B cell (primary cell): Measurements from ENCODE around the gene FNDC4. TPM values are rescaled to one million over a fixed set of nuclear protein-coding genes. Genes with fewer than 3 reads are reported as not detected.

Experiments used
- ATAC-seq: fragments of 200-7000 bp; cut with Tn5 transposase; one replicate; pipeline ENCODE4 v1.10.0; 2021; ENCODE audit warnings: low read depth, mild to moderate bottlenecking, moderate number of reproducible peaks, moderate library complexity
- CTCF ChIA-PET: fragments of 350-600 bp; sonication (Branson Sonifier 250); formaldehyde crosslinking; loops from one replicate; lab custom pipeline; 2021; ENCODE audit warnings: antibody characterized with exemption, inconsistent platforms; lab: Charles Lee
- POLR2A ChIA-PET: fragments of 350-600 bp; sonication (Branson Sonifier 250); formaldehyde crosslinking; loops from one replicate; lab custom pipeline; 2021; ENCODE audit warnings: antibody characterized with exemption; lab: Charles Lee
- DNase-seq: peaks from one replicate; pipeline ENCODE4 v3.0.0; 2013
- H2AFZ ChIP-seq: 2 replicates; pipeline ENCODE4 v1.6.1; 2012; ENCODE audit warnings: mild to moderate bottlenecking, low read depth, low read length; ENCODE audit not compliant: insufficient read depth, poor library complexity, severe bottlenecking
- H3K27ac ChIP-seq, 2 donors: 1 replicate in 1 of 2; 2 replicates in 1 of 2; pipeline ENCODE4 v1.5.1; 2012 to 2013; ENCODE audit warnings: low read length in 2 of 2, mild to moderate bottlenecking in 2 of 2, moderate library complexity in 1 of 2
- H3K27me3 ChIP-seq, 4 experiments: fragments of 200-600 bp in 1 of 4; sonication (generic) in 1 of 4; replicated peaks in 1 of 4; 1 replicate in 2 of 4; 2 replicates in 2 of 4; pipeline versions ENCODE4 v1.6.1 to v1.7.0; 2013 to 2016; ENCODE audit warnings: low read length in 3 of 4, mild to moderate bottlenecking in 2 of 4, mixed read lengths in 1 of 4, moderate library complexity in 1 of 4; ENCODE audit not compliant: insufficient read depth in 4 of 4, control insufficient read depth in 3 of 4; ENCODE audit errors: control extremely low read depth in 1 of 4
- H3K36me3 ChIP-seq, 2 experiments: replicated peaks in 1 of 2; 1 replicate in 1 of 2; 2 replicates in 1 of 2; pipeline versions ENCODE4 v1.6.1 to v1.7.1; 2013; ENCODE audit warnings: low read length in 1 of 2; ENCODE audit not compliant: insufficient read depth in 2 of 2, control insufficient read depth in 1 of 2; ENCODE audit errors: control extremely low read depth in 1 of 2, extremely low read depth in 1 of 2
- H3K4me1 ChIP-seq, 2 donors: fragments of 200-600 bp in 1 of 2; sonication (generic) in 1 of 2; 1 replicate in 1 of 2; 2 replicates in 1 of 2; pipeline versions ENCODE4 v1.5.1 to v1.6.1; 2013 to 2017; ENCODE audit warnings: low read length in 2 of 2; ENCODE audit not compliant: control insufficient read depth in 2 of 2, insufficient read depth in 2 of 2
- H3K4me2 ChIP-seq: replicated peaks from 2 replicates; pipeline ENCODE3; 2012; ENCODE audit warnings: mild to moderate bottlenecking, low read depth, low read length; ENCODE audit not compliant: poor library complexity, severe bottlenecking
- H3K4me3 ChIP-seq, 5 experiments: fragments of 200-600 bp in 1 of 5; sonication (generic) in 1 of 5; 1 replicate in 3 of 5; 2 replicates in 2 of 5; pipeline versions ENCODE4 v1.5.1 to v1.7.0; 2011 to 2016; ENCODE audit warnings: low read length in 4 of 5, mild to moderate bottlenecking in 4 of 5, low read depth in 2 of 5, control low read depth in 1 of 5, moderate library complexity in 1 of 5; ENCODE audit not compliant: insufficient read depth in 1 of 5; ENCODE audit errors: control extremely low read depth in 1 of 5, extremely low read depth in 1 of 5
- H3K79me2 ChIP-seq: fragments of 200-600 bp; sonication (generic); one replicate; pipeline ENCODE4 v1.6.0; 2016; ENCODE audit warnings: low read length; ENCODE audit not compliant: control insufficient read depth, insufficient read depth
- H3K9ac ChIP-seq: fragments of 200-600 bp; sonication (generic); 2 replicates; pipeline ENCODE4 v1.6.1; 2017; ENCODE audit warnings: mild to moderate bottlenecking, low read length, moderate library complexity
- H3K9me3 ChIP-seq, 3 donors: one replicate each; pipeline versions ENCODE4 v1.6.1 to v1.7.1; 2013; ENCODE audit warnings: low read length in 2 of 3; ENCODE audit not compliant: control insufficient read depth in 2 of 3, insufficient read depth in 1 of 3; ENCODE audit errors: control extremely low read depth in 1 of 3
- H4K20me1 ChIP-seq: 2 replicates; pipeline ENCODE4 v1.6.0; 2012; ENCODE audit warnings: mild to moderate bottlenecking, low read length; ENCODE audit not compliant: insufficient read depth, control insufficient read depth, poor library complexity, severe bottlenecking
- H3K27ac Mint-ChIP-seq: one replicate; pipeline ENCODE4 v1.8.0; 2021; ENCODE audit warnings: mixed read lengths
- H3K27me3 Mint-ChIP-seq: one replicate; pipeline ENCODE4 v1.8.0; 2021; ENCODE audit warnings: mixed read lengths
- H3K4me1 Mint-ChIP-seq: one replicate; pipeline ENCODE4 v1.8.0; 2021; ENCODE audit warnings: mixed read lengths
- H3K4me3 Mint-ChIP-seq: one replicate; pipeline ENCODE4 v1.8.0; 2021; ENCODE audit warnings: mixed read lengths
- H3K9me3 Mint-ChIP-seq: one replicate; pipeline ENCODE4 v1.8.0; 2022; ENCODE audit warnings: mixed read lengths; ENCODE audit not compliant: insufficient read depth
- EZH2 ChIP-seq: IDR thresholded peaks from 2 replicates; pipeline ENCODE4 v1.6.1; 2012; ENCODE audit warnings: borderline replicate concordance, low read depth, mild to moderate bottlenecking, moderate library complexity, low read length; ENCODE audit not compliant: insufficient read depth, poor library complexity, severe bottlenecking
- WGBS: methylation state at CpG from one replicate; pipeline ENCODE4 v1.1.5; 2013; ENCODE audit warnings: missing lambda C conversion rate; ENCODE audit not compliant: insufficient coverage; 5-methylcytosine and 5-hydroxymethylcytosine counted together
- intact Hi-C: fragments of 100-400 bp; cut with micrococcal nuclease; formaldehyde crosslinking; loops from one replicate; pipeline ENCODE4 v1.10.0; 2022
- polyA plus RNA-seq: library from polyadenylated mRNA; depleted of rRNA; stranded (reverse); fragments of >200 nt; gene quantifications from 2 replicates; pipeline ENCODE4 v1.2.3, GENCODE V29; 2012
- total RNA-seq, 2 donors: library from RNA; stranded (reverse); fragments of 120-200 nt in 1 of 2; gene quantifications; 1 replicate in 1 of 2; 2 replicates in 1 of 2; pipeline versions ENCODE4 v1.2.3 to v1.2.4, GENCODE V29; 2013 to 2022
- TF ChIP-seq, protein P1 (sequence below): fragments of 200-600 bp; IDR thresholded peaks from one replicate; pipeline ENCODE4 v1.8.0; 2022; ENCODE audit warnings: antibody characterized with exemption, mild to moderate bottlenecking

Gene FNDC4
- total and polyA plus RNA-seq, 2 donors (not counting 1 experiment from before 2014, with no cell fraction given), result 0.31 TPM; not detected in 1

DNA sequence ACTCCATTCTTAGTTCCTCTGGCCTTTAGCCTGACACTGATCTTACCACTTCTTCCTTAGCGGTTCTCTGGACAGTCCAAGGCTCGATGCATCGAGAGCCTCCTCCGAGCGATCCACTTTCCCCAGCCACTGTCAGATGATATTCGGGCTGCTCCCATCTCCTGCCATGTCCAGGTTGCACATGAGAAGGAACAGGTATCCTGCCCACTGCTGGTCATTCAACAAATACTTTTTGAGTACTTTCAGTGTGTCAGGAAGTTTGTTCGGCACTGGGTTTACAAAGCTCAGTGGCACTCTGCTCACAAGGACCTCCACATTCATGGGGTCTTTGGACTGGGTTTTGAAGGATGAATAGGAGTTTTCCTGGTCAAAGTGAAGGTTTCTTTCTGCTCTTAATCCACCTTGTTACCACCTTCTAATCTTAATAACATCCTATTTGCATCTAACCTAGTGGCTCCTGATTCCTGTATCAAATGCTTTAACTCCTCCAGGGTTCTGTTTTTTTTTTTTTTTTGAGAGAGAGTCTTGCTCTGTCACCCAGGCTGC lies 27.5 kb upstream of the FNDC4 start:
- ChIA-PET POLR2A (no interaction called here), CTCF (no interaction called here)
- Histone ChIP-seq H3K9me3 (no peaks in the 10 kb centered on the region), H4K20me1 (no peaks in the 10 kb centered on the region), H3K4me1 (no peaks in the 10 kb centered on the region), H3K4me3 (no peak overlapping the region), H3K27me3 (peaks cover 0 to 21% (median 6%) of the 10 kb centered on the region in 4 experiments), H2AFZ (no peak overlapping the region), H3K27ac (no peak overlapping the region), H3K79me2 (no peaks in the 10 kb centered on the region), H3K36me3 (no peaks in the 10 kb centered on the region), H3K9ac (no peak overlapping the region), H3K4me2 (no peak overlapping the region)
- no peak for TF ChIP-seq EZH2
- TF ChIP-seq, protein P1, sequence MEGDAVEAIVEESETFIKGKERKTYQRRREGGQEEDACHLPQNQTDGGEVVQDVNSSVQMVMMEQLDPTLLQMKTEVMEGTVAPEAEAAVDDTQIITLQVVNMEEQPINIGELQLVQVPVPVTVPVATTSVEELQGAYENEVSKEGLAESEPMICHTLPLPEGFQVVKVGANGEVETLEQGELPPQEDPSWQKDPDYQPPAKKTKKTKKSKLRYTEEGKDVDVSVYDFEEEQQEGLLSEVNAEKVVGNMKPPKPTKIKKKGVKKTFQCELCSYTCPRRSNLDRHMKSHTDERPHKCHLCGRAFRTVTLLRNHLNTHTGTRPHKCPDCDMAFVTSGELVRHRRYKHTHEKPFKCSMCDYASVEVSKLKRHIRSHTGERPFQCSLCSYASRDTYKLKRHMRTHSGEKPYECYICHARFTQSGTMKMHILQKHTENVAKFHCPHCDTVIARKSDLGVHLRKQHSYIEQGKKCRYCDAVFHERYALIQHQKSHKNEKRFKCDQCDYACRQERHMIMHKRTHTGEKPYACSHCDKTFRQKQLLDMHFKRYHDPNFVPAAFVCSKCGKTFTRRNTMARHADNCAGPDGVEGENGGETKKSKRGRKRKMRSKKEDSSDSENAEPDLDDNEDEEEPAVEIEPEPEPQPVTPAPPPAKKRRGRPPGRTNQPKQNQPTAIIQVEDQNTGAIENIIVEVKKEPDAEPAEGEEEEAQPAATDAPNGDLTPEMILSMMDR, result no peak
- ATAC-seq (no peak), DNase-seq (no peak)
- intact Hi-C loops, result no loop called here
- H3K9me3 Mint-ChIP-seq, result no peaks in the 10 kb centered on the region
- H3K27ac Mint-ChIP-seq, result no peak overlapping the region
- H3K27me3 Mint-ChIP-seq, result peaks cover 54% of the 10 kb centered on the region
- H3K4me1 Mint-ChIP-seq, result no peaks in the 10 kb centered on the region
- no peak overlapping the region for H3K4me3 Mint-ChIP-seq
- WGBS, result 97% methylated on average over 6 of the region's 7 CpGs

DNA sequence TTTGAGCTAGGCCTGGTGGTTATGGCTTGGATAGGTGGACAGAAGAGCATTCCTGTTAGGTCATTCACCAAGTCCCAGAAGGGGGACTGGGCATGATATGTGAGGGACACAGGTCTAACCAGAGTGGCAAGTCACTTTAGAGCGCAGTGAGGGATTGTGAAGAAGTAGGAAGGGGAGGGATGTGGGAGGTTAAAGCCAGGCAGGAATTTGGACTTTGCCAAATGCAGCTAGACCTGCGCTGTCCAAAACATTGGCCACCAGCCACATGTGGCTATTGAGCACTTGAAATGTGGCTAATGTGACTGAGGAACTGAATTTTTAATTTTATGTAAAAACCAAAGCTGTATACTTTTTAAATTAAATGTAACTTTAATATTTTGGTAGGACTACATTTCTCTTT lies 25.3 kb upstream of the FNDC4 start:
- Histone ChIP-seq H3K4me3 (no peak overlapping the region), H3K9me3 (no peaks in the 10 kb centered on the region), H3K36me3 (no peaks in the 10 kb centered on the region), H3K4me2 (no peak overlapping the region), H2AFZ (no peak overlapping the region), H3K4me1 (no peaks in the 10 kb centered on the region), H3K79me2 (no peaks in the 10 kb centered on the region), H4K20me1 (no peaks in the 10 kb centered on the region), H3K27ac (no peak overlapping the region), H3K9ac (no peak overlapping the region), H3K27me3 (peaks cover 0 to 16% (median 4%) of the 10 kb centered on the region in 4 experiments)
- Mint-ChIP-seq H3K4me1 (no peaks in the 10 kb centered on the region), H3K27ac (no peak overlapping the region), H3K4me3 (no peak overlapping the region), H3K27me3 (peaks cover 42% of the 10 kb centered on the region), H3K9me3 (no peaks in the 10 kb centered on the region)
- WGBS, result 100% methylated on average over 2 of the region's 2 CpGs
- TF ChIP-seq, protein P1, result no peak
- no peak for TF ChIP-seq EZH2
- ChIA-PET POLR2A (no interaction called here), CTCF (no interaction called here)
- DNase-seq (no peak), ATAC-seq (no peak)
- intact Hi-C loops, result no loop called here
